Loucy (cell line): ENCODE data around the gene CORO7.
"Not testable (repeated sequence)": the region's sequence is repeated elsewhere in the genome, so short reads cannot be mapped to it uniquely, and the experiment has no call there.

Experiments used
- H2AFZ ChIP-seq: fragments of 200-600 bp; sonication (generic); 2 replicates; pipeline ENCODE4 v1.6.0; 2016; ENCODE audit warnings: antibody characterized with exemption, mild to moderate bottlenecking, low read length, moderate library complexity
- H3F3A ChIP-seq: fragments of 200-600 bp; 2 replicates; pipeline ENCODE4 v1.6.0; 2016; ENCODE audit warnings: antibody characterized with exemption, low read depth, mild to moderate bottlenecking
- H3K27me3 ChIP-seq: fragments of 200-600 bp; sonication (generic); 2 replicates; pipeline ENCODE4 v1.6.1; 2014; ENCODE audit warnings: low read length, mild to moderate bottlenecking; ENCODE audit not compliant: insufficient read depth, poor library complexity, severe bottlenecking
- H3K36me3 ChIP-seq: fragments of 200-600 bp; sonication (generic); 2 replicates; pipeline ENCODE4 v1.6.1; 2016; ENCODE audit warnings: low read length; ENCODE audit not compliant: insufficient read depth
- H3K4me1 ChIP-seq: fragments of 200-600 bp; sonication (generic); 2 replicates; pipeline ENCODE4 v1.5.1; 2014; ENCODE audit warnings: low read length, mild to moderate bottlenecking; ENCODE audit not compliant: insufficient read depth, poor library complexity, severe bottlenecking
- H3K4me2 ChIP-seq: fragments of 200-600 bp; sonication (generic); 2 replicates; pipeline ENCODE4 v1.6.0; 2014; ENCODE audit warnings: antibody characterized with exemption, low read length, low read depth, mild to moderate bottlenecking; ENCODE audit not compliant: poor library complexity, severe bottlenecking
- H3K4me3 ChIP-seq: fragments of 200-600 bp; sonication (generic); 2 replicates; pipeline ENCODE4 v1.5.1; 2014; ENCODE audit warnings: low read length, mild to moderate bottlenecking, mixed read lengths; ENCODE audit not compliant: poor library complexity, severe bottlenecking
- H3K79me2 ChIP-seq: fragments of 200-600 bp; sonication (generic); 2 replicates; pipeline ENCODE4 v1.6.1; 2014; ENCODE audit warnings: low read length; ENCODE audit not compliant: insufficient read depth
- H3K9ac ChIP-seq: fragments of 200-600 bp; sonication (generic); 2 replicates; pipeline ENCODE4 v1.6.0; 2014; ENCODE audit warnings: mild to moderate bottlenecking, low read depth, low read length, moderate library complexity; ENCODE audit not compliant: poor library complexity, severe bottlenecking
- H3K9me2 ChIP-seq: fragments of 200-600 bp; sonication (generic); replicated peaks from 2 replicates; pipeline ENCODE4 v1.6.1; 2016; ENCODE audit warnings: low read depth, low read length, mixed read lengths
- H3K9me3 ChIP-seq: fragments of 200-600 bp; sonication (generic); 2 replicates; pipeline ENCODE4 v1.6.1; 2014; ENCODE audit warnings: mild to moderate bottlenecking, antibody characterized with exemption, low read length, low read depth; ENCODE audit not compliant: insufficient read depth
- H4K20me1 ChIP-seq: fragments of 200-600 bp; sonication (generic); 2 replicates; pipeline ENCODE4 v1.6.0; 2014; ENCODE audit warnings: antibody characterized with exemption, low read length, mild to moderate bottlenecking; ENCODE audit not compliant: insufficient read depth, poor library complexity, severe bottlenecking
- CTCF ChIP-seq: fragments of 200-600 bp; sonication (generic); conservative IDR thresholded peaks from 2 replicates; pipeline ENCODE4 v1.5.1; 2014; ENCODE audit warnings: mild to moderate bottlenecking, antibody characterized with exemption, low read length
- EZH2phosphoT487 ChIP-seq: fragments of 200-600 bp; IDR thresholded peaks from 2 replicates; pipeline ENCODE4 v1.6.1; 2018; ENCODE audit warnings: antibody characterized with exemption, mild to moderate bottlenecking, moderate library complexity, borderline replicate concordance

CORO7 gene

DNA sequence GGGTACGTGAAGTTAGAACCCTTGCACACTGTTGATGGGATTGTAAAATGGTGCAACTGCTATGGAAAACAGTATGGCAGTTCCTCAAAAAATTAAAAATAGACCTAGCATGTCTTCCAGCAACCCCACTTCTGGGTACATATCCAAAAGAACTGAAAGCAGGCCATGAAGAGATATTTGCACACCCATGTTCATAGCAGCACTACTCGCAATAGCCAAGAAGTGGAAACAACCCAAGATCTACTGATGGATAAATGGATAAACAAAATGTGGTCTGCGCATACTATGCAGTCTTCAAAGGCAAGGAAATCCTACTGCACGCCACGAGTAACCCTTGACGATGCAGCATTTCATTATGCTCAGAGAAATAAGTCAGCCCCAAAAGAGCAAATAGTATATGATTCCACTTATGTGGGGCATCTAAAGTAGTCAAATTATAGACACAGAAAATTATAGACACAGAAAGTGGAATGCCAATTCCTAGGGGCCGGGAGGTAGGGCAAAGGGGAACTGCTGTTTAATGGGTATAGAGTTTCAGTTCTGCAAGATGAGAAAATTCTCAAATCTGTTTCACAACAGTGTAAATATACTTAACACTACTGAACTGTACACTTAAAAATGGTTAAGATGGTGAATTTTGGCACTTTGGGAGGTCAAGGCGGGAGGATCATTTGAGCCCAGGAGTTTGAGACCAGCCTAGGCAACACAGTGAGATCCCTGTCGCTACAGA lies 17.2 kb downstream of the CORO7 start:
- Histone ChIP-seq H3K36me3 (no peaks in the 10 kb centered on the region), H2AFZ (no peak overlapping the region), H3K9me3 (no peaks in the 10 kb centered on the region), H3K4me2 (no peak overlapping the region), H3K9ac (no peak overlapping the region), H3K4me3 (no peak overlapping the region), H3K79me2 (no peaks in the 10 kb centered on the region), H3F3A (no peaks in the 10 kb centered on the region), H4K20me1 (peaks cover under 1% of the 10 kb centered on the region), H3K27me3 (no peaks in the 10 kb centered on the region), H3K9me2 (no peaks in the 10 kb centered on the region), H3K4me1 (no peaks in the 10 kb centered on the region)
- TF ChIP-seq CTCF (no peak), EZH2phosphoT487 (no peak)

- Histone ChIP-seq H3K9me3 (no peaks in the 10 kb centered on the region), H3K27me3 (no peaks in the 10 kb centered on the region), H3K79me2 (no peaks in the 10 kb centered on the region), H3K9ac (no peak overlapping the region), H4K20me1 (no peaks in the 10 kb centered on the region), H2AFZ (no peak overlapping the region), H3K36me3 (no peaks in the 10 kb centered on the region), H3K4me2 (no peak overlapping the region), H3F3A (no peaks in the 10 kb centered on the region), H3K4me1 (no peaks in the 10 kb centered on the region), H3K9me2 (no peaks in the 10 kb centered on the region), H3K4me3 (no peak overlapping the region)
- no peak for TF ChIP-seq CTCF
- no peak for TF ChIP-seq EZH2phosphoT487
Measured at GRCh38 chr16:4395055-4395726, 21.2 kb downstream of the CORO7 start.

DNA sequence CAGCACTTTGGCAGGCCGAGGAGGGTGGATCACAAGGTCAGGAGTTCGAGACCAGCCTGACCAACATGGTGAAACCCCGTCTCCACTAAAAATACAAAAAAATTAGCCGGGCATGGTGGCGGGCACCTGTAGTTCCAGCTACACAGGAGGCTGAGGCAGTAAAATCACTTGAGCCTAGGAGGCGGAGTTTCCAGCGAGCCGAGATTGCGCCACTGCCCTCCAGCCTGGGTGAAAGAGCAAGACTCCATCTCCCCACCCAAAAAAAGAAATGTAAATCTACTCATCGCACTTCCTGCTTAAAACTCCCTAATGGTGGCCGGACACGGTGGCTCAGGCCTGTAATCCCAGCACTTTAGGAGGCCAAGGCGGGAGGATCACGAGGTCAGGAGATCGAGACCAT lies 22.5 kb downstream of the CORO7 start:
- H3K9me3 ChIP-seq, H3K4me3 ChIP-seq, H3F3A ChIP-seq, H3K79me2 ChIP-seq, H3K9ac ChIP-seq, H3K36me3 ChIP-seq, H3K27me3 ChIP-seq, H3K4me1 ChIP-seq, H3K4me2 ChIP-seq, H2AFZ ChIP-seq, H3K9me2 ChIP-seq, H4K20me1 ChIP-seq: not testable (repeated sequence)

GRCh38 chr16:4393240-4393600 lies 23.2 kb downstream of the CORO7 start:
- H3K4me1 ChIP-seq, result no peaks in the 10 kb centered on the region
- no peaks in the 10 kb centered on the region for H4K20me1 ChIP-seq
- H3K27me3 ChIP-seq, result no peaks in the 10 kb centered on the region
- no peak overlapping the region for H3K9ac ChIP-seq
- no peaks in the 10 kb centered on the region for H3K79me2 ChIP-seq
- H2AFZ ChIP-seq, result no peak overlapping the region
- TF ChIP-seq EZH2phosphoT487, result no peak
- no peak for TF ChIP-seq CTCF
- H3K36me3 ChIP-seq, result no peaks in the 10 kb centered on the region
- H3K9me2 ChIP-seq, result no peaks in the 10 kb centered on the region
- no peak overlapping the region for H3K4me2 ChIP-seq
- H3K9me3 ChIP-seq, result no peaks in the 10 kb centered on the region
- no peaks in the 10 kb centered on the region for H3F3A ChIP-seq
- H3K4me3 ChIP-seq, result no peak overlapping the region
